Measurements from ENCODE around the gene AP3B2.
"Not testable (repeated sequence)": the region's sequence is repeated elsewhere in the genome, so short reads cannot be mapped to it uniquely, and the experiment has no call there.

AP3B2 gene

DNA sequence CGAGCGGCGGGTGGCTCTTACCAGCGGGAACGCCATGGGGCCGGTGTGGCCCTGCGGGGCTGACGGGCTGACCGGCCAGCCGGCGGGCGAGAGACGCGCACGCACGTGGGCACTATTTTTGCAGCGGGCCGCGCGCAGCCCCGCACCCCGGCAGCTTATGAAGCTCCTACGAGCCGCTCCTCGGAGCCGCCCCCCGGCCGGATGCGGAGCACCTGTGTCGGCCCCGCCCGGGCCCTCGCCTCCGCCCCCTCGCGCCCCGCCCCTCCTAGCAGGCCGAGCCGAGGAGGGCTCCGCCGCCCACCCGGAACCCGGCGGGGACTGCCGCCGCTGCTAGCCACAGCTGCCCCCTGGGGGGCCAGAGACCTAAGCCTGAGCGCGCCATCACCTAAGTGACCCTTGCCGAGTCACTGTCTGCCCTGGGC is 61.8 kb downstream of the AP3B2 start:
- no peak for DNase-seq (ENCODE audit: low read depth, low spot score)
- TF ChIP-seq, protein P1, sequence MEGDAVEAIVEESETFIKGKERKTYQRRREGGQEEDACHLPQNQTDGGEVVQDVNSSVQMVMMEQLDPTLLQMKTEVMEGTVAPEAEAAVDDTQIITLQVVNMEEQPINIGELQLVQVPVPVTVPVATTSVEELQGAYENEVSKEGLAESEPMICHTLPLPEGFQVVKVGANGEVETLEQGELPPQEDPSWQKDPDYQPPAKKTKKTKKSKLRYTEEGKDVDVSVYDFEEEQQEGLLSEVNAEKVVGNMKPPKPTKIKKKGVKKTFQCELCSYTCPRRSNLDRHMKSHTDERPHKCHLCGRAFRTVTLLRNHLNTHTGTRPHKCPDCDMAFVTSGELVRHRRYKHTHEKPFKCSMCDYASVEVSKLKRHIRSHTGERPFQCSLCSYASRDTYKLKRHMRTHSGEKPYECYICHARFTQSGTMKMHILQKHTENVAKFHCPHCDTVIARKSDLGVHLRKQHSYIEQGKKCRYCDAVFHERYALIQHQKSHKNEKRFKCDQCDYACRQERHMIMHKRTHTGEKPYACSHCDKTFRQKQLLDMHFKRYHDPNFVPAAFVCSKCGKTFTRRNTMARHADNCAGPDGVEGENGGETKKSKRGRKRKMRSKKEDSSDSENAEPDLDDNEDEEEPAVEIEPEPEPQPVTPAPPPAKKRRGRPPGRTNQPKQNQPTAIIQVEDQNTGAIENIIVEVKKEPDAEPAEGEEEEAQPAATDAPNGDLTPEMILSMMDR (IDR thresholded peaks at IDR 0.05; ENCODE audit: low read depth, low read length), result no peak
- in situ Hi-C loops (cut with HindIII; ENCODE audit: low sequenced_read_pairs), result no loop called here
- H3K4me3 ChIP-seq (ENCODE audit: low read depth, low read length), result no peak overlapping the region

DNA sequence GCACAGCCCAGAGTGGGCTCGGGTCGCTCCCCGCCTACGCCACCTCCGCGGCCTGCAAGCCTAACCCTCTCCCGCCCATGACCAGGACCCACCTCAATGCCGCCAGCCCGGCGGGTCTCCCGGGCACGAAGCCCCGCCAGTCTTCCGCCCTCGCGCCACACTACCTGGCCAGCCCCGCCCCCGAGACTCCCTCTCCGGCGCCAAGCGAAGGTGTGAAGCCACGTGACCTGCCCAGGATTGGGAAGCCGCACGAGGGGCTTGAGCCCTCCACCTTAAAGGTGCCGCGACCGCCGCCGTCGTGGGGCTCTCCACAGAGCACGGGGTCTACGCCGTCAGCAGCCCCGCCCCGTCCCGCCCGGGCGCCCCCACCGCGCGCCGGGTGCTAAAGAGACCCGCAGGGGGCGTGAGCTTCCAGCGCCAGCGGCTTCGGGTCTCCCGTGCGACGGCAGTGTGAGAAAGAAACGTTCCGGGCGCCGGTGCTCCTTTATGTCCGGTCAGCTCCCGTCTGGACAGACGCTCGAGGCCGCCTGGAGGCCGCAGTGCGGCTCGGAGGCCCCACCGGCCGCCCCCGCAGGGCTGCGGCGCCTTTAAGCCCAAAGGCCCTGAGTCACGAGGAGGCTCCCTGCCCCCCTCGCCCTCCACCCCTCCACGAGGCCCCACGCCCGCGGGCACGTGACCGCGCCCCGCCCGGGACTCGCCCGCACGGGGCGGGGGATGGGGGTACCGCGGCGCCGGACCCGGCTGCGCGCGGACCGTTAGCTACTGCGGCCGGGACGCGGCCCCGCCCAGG is 62.4 kb downstream of the AP3B2 start, which contains the start of gene CPEB1:
Gene CPEB1, minus strand, starts transcription at position 319 of the 790 bp plus-strand sequence. CDS start 18,904 bp downstream, outside the sequence.
- H3K4me3 ChIP-seq (ENCODE audit: low read depth, low read length), result no peak within 1 kb of the TSS
- in situ Hi-C loops (cut with HindIII; ENCODE audit: low sequenced_read_pairs), result no loop called here
- peak; percentile 5 for DNase-seq (ENCODE audit: low read depth, low spot score)
- TF ChIP-seq, protein P1 (IDR thresholded peaks at IDR 0.05; ENCODE audit: low read depth, low read length), result peak; percentile 8

DNA sequence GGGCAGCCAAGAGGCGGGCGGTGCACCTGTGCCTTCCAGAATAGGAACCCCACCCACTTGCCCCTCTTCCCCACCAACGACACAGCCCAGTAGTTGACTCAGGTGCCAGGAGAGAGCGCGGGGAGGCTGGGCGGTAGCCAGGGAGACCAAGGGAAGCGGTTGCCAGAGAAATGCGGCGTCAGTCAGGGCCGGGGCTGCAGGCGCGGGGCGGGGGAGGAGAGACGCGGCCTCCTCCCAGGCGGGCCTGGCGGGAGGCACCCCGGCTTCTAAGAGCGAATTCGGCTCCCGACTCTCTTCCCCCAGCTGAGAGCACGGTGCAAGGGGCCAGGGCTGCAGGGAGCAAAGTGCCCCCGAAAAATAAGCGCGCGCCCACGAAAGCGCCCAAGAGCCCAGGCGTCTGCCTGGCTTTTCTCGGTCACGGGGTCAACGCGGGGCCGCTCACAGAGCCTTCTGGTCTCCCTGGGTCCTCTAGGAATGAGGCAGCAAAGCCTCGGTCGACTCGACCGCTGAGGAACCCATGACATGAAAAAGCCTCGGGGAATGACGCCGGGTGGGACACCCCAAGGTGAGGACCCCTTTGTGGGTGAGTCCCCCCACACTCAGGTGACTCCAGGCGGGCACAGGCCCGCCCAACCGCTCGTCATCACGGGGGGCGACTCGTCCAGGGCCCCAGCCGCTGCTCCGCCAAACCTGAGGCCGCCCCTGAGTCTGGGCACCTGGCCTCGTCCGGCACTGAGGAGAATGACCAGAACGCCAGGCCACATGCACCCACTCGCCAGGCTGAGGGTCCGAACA is 63.2 kb downstream of the AP3B2 start:
- DNase-seq (ENCODE audit: low read depth, low spot score), result no peak
- TF ChIP-seq, protein P1 (IDR thresholded peaks at IDR 0.05; ENCODE audit: low read depth, low read length), result no peak
- no peak overlapping the region for H3K4me3 ChIP-seq (ENCODE audit: low read depth, low read length)
- in situ Hi-C loops (cut with HindIII; ENCODE audit: low sequenced_read_pairs), result no loop called here

DNA sequence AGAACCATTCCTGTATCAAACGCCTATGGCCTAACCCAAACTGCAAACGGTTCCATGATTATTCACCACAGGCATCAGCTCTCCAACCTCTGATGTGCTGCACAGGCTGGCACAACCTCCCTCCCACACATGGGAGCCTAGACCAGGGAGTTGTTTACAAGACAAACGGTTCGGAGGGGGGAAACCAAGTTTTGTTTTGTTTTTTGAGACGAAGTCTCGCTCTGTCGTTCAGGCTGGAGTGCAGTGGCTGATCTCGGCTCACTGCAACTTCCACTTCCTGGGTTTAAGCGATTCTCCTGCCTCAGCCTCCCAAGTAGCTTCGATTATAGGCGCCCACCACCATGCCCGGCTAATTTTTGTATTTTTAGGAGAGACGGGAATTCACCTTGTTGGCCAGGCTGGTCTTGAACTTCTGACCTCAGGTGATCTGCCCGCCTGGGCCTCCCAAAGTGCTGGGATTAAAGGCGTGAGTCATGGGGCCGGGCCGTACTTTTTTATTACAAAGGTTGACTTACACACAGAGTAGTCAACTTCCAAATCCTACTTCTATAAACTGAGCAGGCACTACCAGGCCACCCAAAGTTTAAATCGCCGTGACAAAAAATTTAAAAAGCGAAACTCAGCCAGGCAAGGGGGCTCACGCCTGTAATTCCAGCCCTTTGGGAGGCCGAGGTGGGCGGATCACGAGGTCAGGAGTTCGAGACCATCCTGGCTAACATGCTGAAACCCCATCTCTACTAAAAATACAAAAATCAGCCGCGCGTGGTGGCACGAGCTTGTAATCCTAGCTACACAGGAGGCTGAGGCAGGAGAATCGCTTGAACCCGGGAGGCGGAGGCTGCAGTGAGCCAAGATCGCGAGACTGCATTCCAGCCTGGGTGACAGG is 64.5 kb downstream of the AP3B2 start:
- in situ Hi-C loops (cut with HindIII; ENCODE audit: low sequenced_read_pairs); H3K4me3 ChIP-seq (ENCODE audit: low read depth, low read length); DNase-seq (ENCODE audit: low read depth, low spot score): not testable (repeated sequence)

DNA sequence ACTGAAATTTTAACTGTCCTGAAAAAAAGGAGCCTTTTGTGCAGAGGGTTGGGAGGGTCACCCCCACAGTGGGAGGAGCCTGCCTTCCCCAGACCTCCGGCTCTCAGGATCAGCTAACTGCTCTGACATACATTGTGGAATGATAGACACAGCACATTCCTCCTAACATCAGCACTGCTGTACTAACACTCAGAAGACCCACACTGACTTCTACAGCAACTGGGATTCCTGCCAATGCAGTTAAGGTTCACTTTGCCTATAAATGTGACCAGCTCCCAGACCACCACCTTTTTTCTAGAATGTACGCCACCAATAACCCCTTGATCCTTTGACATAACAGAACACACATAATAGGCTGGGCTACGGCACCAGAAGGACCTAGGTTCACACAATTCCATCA is 65.7 kb downstream of the AP3B2 start:
- in situ Hi-C loops (cut with HindIII; ENCODE audit: low sequenced_read_pairs), result no loop called here
- DNase-seq (ENCODE audit: low read depth, low spot score), result no peak
- H3K4me3 ChIP-seq (ENCODE audit: low read depth, low read length), result no peak overlapping the region
- TF ChIP-seq, protein P1 (IDR thresholded peaks at IDR 0.05; ENCODE audit: low read depth, low read length), result no peak

DNA sequence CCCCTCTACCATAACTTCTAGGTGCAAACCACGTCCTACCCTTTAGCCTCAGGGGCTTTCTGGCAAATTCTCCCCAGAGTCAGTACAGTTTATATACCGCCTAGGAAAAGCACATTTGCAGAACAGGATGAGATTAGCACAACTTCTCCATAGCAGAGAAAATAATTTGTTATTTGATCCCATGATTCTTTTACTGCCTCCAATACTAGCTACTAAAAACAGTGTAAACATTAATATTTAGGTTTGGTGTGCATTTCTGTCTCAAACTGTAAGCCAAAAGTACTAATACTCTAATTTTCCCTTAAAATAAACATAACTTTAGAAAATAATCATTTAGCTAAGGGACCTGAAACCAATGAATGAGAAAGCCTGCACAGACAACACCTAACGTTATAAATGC is 67.0 kb downstream of the AP3B2 start:
- TF ChIP-seq, protein P1 (IDR thresholded peaks at IDR 0.05; ENCODE audit: low read depth, low read length), result no peak
- no peak for DNase-seq (ENCODE audit: low read depth, low spot score)
- in situ Hi-C loops (cut with HindIII; ENCODE audit: low sequenced_read_pairs), result no loop called here
- no peak overlapping the region for H3K4me3 ChIP-seq (ENCODE audit: low read depth, low read length)

Data from astrocyte of the spinal cord (primary cell).